CD14-positive monocyte (primary cell): ENCODE data around the gene CSTPP1. TPM values are rescaled to one million over a fixed set of nuclear protein-coding genes. Genes with fewer than 3 reads are reported as not detected.

Experiments
- DNase-seq, 3 donors: peaks; one replicate each; pipeline ENCODE4 v3.0.0-alpha.2; 2011 to 2022
- H2AFZ ChIP-seq: 2 replicates; pipeline ENCODE4 v1.6.0; 2012; ENCODE audit warnings: mild to moderate bottlenecking, low read depth, low read length, inconsistent platforms; ENCODE audit not compliant: insufficient read depth, poor library complexity, severe bottlenecking
- H3K27ac ChIP-seq, 2 donors: 1 replicate in 1 of 2; 2 replicates in 1 of 2; pipeline ENCODE4 v1.5.1; 2012 to 2013; ENCODE audit warnings: low read length in 2 of 2, control low read depth in 1 of 2, inconsistent platforms in 1 of 2, low read depth in 1 of 2, mild to moderate bottlenecking in 1 of 2
- H3K27me3 ChIP-seq, 2 donors: one replicate each; pipeline versions ENCODE4 v1.6.0 to v1.6.1; 2011 to 2013; ENCODE audit warnings: low read length in 2 of 2; ENCODE audit not compliant: control insufficient read depth in 2 of 2, insufficient read depth in 2 of 2
- H3K36me3 ChIP-seq, 2 donors: replicated peaks in 1 of 2; 1 replicate in 1 of 2; 2 replicates in 1 of 2; pipeline versions ENCODE4 v1.5.1 to v1.6.1; 2012 to 2013; ENCODE audit warnings: low read length in 2 of 2, control low read depth in 1 of 2, inconsistent platforms in 1 of 2, mild to moderate bottlenecking in 1 of 2; ENCODE audit not compliant: insufficient read depth in 2 of 2, control insufficient read depth in 1 of 2
- H3K4me1 ChIP-seq, 2 donors: 1 replicate in 1 of 2; 2 replicates in 1 of 2; pipeline versions ENCODE4 v1.5.1 to v1.6.1; 2012 to 2013; ENCODE audit warnings: low read length in 2 of 2, control low read depth in 1 of 2, inconsistent platforms in 1 of 2, mild to moderate bottlenecking in 1 of 2, moderate library complexity in 1 of 2; ENCODE audit not compliant: insufficient read depth in 2 of 2, control insufficient read depth in 1 of 2
- H3K4me2 ChIP-seq: replicated peaks from 2 replicates; pipeline ENCODE3; 2012; ENCODE audit warnings: low read length, moderate library complexity, mild to moderate bottlenecking; ENCODE audit not compliant: poor library complexity, severe bottlenecking; ENCODE audit errors: extremely low read depth
- H3K4me3 ChIP-seq, 3 experiments: fragments of 200-600 bp in 1 of 3; sonication (generic) in 1 of 3; replicated peaks in 1 of 3; 1 replicate in 2 of 3; 2 replicates in 1 of 3; pipeline ENCODE4 v1.5.1; 2011 to 2013; ENCODE audit warnings: low read length in 3 of 3, mild to moderate bottlenecking in 3 of 3, control low read depth in 2 of 3, low read depth in 2 of 3, inconsistent platforms in 1 of 3, moderate library complexity in 1 of 3
- H3K79me2 ChIP-seq: 2 replicates; pipeline ENCODE4 v1.6.0; 2012; ENCODE audit warnings: mild to moderate bottlenecking, control low read depth, inconsistent platforms, low read length, moderate library complexity; ENCODE audit not compliant: insufficient read depth
- H3K9ac ChIP-seq: 2 replicates; pipeline ENCODE4 v1.6.0; 2017; ENCODE audit warnings: low read length, mild to moderate bottlenecking; ENCODE audit not compliant: insufficient read depth, poor library complexity, severe bottlenecking
- H3K9me3 ChIP-seq, 2 donors: replicated peaks in 1 of 2; 1 replicate in 1 of 2; 2 replicates in 1 of 2; pipeline versions ENCODE4 v1.5.1 to v1.6.1; 2012 to 2013; ENCODE audit warnings: low read length in 2 of 2, control low read depth in 1 of 2; ENCODE audit not compliant: control insufficient read depth in 1 of 2, insufficient read depth in 1 of 2
- H4K20me1 ChIP-seq: 2 replicates; pipeline ENCODE4 v1.6.0; 2012; ENCODE audit warnings: mild to moderate bottlenecking, low read length, control low read depth, moderate library complexity; ENCODE audit not compliant: insufficient read depth
- H3K27ac Mint-ChIP-seq, 7 donors: one replicate each; pipeline ENCODE4 v1.8.0; 2020; ENCODE audit warnings: mild to moderate bottlenecking in 7 of 7, mixed read lengths in 7 of 7, moderate library complexity in 6 of 7, inconsistent platforms in 2 of 7
- H3K27me3 Mint-ChIP-seq, 3 donors: one replicate each; pipeline ENCODE4 v1.8.0; 2021 to 2022; ENCODE audit warnings: low read depth in 3 of 3, mild to moderate bottlenecking in 3 of 3, mixed read lengths in 3 of 3, moderate library complexity in 3 of 3, inconsistent platforms in 1 of 3
- H3K36me3 Mint-ChIP-seq, 2 donors: one replicate each; pipeline ENCODE4 v1.8.0; 2020; ENCODE audit warnings: mixed read lengths in 2 of 2, inconsistent platforms in 1 of 2, mild to moderate bottlenecking in 1 of 2
- H3K4me1 Mint-ChIP-seq: one replicate; pipeline ENCODE4 v1.8.0; 2020; ENCODE audit warnings: mild to moderate bottlenecking, mixed read lengths
- H3K4me3 Mint-ChIP-seq, 2 donors: one replicate each; pipeline ENCODE4 v1.8.0; 2020; ENCODE audit warnings: mild to moderate bottlenecking in 2 of 2, mixed read lengths in 2 of 2, moderate library complexity in 1 of 2
- H3K9me3 Mint-ChIP-seq, 7 donors: one replicate each; pipeline ENCODE4 v1.8.0; 2020 to 2022; ENCODE audit warnings: mixed read lengths in 7 of 7, mild to moderate bottlenecking in 6 of 7, moderate library complexity in 6 of 7, inconsistent platforms in 2 of 7
- WGBS: methylation state at CpG from one replicate; pipeline ENCODE4 v1.1.5; 2013; ENCODE audit warnings: missing lambda C conversion rate; ENCODE audit not compliant: insufficient coverage; 5-methylcytosine and 5-hydroxymethylcytosine counted together
- intact Hi-C, 2 donors: fragments of 100-400 bp; cut with micrococcal nuclease; formaldehyde crosslinking; loops; one replicate each; pipeline versions ENCODE4 v1.15.0 to v1.15.1; 2023
- polyA plus RNA-seq, 3 donors: library from polyadenylated mRNA; depleted of rRNA in 1 of 3; unstranded in 2 of 3; stranded (reverse) in 1 of 3; fragments of 300-500 nt in 2 of 3; fragments of >200 nt in 1 of 3; fragmentation: Illumina TruSeq in 2 of 3; gene quantifications; 1 replicate in 2 of 3; 2 replicates in 1 of 3; pipeline ENCODE4 v1.2.3, GENCODE V29; 2012 to 2021
- TF ChIP-seq, protein P1 (sequence below): fragments of 200-600 bp; IDR thresholded peaks from one replicate; pipeline ENCODE4 v1.8.0; 2022; ENCODE audit warnings: antibody characterized with exemption, mild to moderate bottlenecking

CSTPP1 gene
- polyA plus RNA-seq, 3 donors = 4.5 to 6.5 (median 5.9) TPM

DNA sequence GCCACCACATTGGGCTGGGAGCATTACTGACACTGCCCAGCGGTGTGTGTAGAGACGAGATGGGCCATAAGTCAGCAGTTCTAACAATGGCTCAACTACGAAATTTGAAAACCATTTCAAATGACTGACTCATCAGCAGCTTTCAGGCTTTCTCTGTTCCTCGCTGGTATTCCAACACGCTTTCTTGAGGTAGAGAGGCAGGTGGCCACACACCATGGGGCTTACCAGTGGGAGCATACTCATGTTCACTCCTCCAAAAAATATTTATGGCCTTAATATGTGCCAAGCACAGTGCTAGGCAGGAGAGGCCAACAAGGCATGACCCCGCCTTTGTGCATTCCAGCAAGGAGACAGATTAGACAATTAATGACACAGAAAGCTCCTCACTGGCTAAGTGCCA is 219.8 kb downstream of the CSTPP1 start:
- Histone ChIP-seq H3K4me1 (peaks cover 0 to 3% of the 10 kb centered on the region in 2 donors), H2AFZ (no peak overlapping the region), H3K36me3 (peaks cover 0 to 5% of the 10 kb centered on the region in 2 donors), H3K4me3 (no peak overlapping the region), H3K79me2 (no peaks in the 10 kb centered on the region), H3K4me2 (no peak overlapping the region), H3K27ac (no peak overlapping the region), H4K20me1 (peaks cover 9% of the 10 kb centered on the region), H3K9ac (no peak overlapping the region), H3K27me3 (no peaks in the 10 kb centered on the region), H3K9me3 (no peaks in the 10 kb centered on the region)
- Mint-ChIP-seq H3K27ac (no peak overlapping the region), H3K27me3 (peaks cover 3 to 10% (median 7%) of the 10 kb centered on the region in 3 donors), H3K36me3 (peaks cover 3 to 15% of the 10 kb centered on the region in 2 donors), H3K4me1 (peaks cover 16% of the 10 kb centered on the region), H3K4me3 (no peak overlapping the region), H3K9me3 (no peaks in the 10 kb centered on the region)
- intact Hi-C loops = loop anchor here in 1 of 2 donors (2.0 kb wide), 1 partner anchor 268 kb away; no protein-coding TSS in a partner anchor
- no peak for DNase-seq
- TF ChIP-seq, protein P1, sequence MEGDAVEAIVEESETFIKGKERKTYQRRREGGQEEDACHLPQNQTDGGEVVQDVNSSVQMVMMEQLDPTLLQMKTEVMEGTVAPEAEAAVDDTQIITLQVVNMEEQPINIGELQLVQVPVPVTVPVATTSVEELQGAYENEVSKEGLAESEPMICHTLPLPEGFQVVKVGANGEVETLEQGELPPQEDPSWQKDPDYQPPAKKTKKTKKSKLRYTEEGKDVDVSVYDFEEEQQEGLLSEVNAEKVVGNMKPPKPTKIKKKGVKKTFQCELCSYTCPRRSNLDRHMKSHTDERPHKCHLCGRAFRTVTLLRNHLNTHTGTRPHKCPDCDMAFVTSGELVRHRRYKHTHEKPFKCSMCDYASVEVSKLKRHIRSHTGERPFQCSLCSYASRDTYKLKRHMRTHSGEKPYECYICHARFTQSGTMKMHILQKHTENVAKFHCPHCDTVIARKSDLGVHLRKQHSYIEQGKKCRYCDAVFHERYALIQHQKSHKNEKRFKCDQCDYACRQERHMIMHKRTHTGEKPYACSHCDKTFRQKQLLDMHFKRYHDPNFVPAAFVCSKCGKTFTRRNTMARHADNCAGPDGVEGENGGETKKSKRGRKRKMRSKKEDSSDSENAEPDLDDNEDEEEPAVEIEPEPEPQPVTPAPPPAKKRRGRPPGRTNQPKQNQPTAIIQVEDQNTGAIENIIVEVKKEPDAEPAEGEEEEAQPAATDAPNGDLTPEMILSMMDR = no peak
- 100% methylated on average over 2 of the region's 6 CpGs for WGBS

DNA sequence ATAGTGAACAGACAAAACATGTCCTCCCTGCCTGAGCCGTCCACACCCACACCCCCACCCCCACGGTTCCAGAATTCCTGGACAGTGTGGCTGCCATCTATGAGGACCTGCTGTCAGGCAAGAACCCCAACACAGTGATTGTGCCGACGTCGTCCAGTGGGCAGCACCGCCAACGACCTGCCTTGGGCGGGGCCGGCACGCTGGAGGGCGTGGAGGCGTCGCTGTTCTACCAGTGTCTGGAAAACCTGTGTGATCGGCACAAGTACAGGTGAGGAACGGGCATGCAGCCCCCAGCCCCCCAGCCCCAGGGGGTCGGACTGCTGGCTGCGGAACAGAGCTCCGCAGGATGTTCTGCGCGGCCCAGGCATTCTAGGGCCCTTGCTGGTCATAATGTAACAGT is 220.4 kb downstream of the CSTPP1 start:
- Mint-ChIP-seq H3K4me3 (no peak overlapping the region), H3K27ac (peak overlapping the region in 1 of 7 donors; percentile 46), H3K4me1 (peaks cover 16% of the 10 kb centered on the region), H3K9me3 (no peaks in the 10 kb centered on the region), H3K36me3 (peaks cover 5 to 17% of the 10 kb centered on the region in 2 donors), H3K27me3 (peaks cover 3 to 10% (median 4%) of the 10 kb centered on the region in 3 donors)
- Histone ChIP-seq H3K9ac (no peak overlapping the region), H2AFZ (no peak overlapping the region), H3K79me2 (no peaks in the 10 kb centered on the region), H3K4me2 (no peak overlapping the region), H3K4me1 (peaks cover 0 to 3% of the 10 kb centered on the region in 2 donors), H3K9me3 (no peaks in the 10 kb centered on the region), H3K27ac (no peak overlapping the region), H3K27me3 (no peaks in the 10 kb centered on the region), H3K36me3 (peaks cover 0 to 8% of the 10 kb centered on the region in 2 donors), H4K20me1 (peaks cover 15% of the 10 kb centered on the region), H3K4me3 (no peak overlapping the region)
- TF ChIP-seq, protein P1 = no peak
- intact Hi-C loops = loop anchor here in 1 of 2 donors (2.0 kb wide), 1 partner anchor 268 kb away; no protein-coding TSS in a partner anchor
- 96% methylated on average over 14 of the region's 20 CpGs for WGBS
- DNase-seq = no peak
